Heart right ventricle (tissue), 16 donors: Measurements from ENCODE around the gene ORC3. TPM values are rescaled to one million over a fixed set of nuclear protein-coding genes. Genes with fewer than 3 reads are reported as not detected.

Experiments
- ATAC-seq, 8 donors: fragments of 200-7000 bp; cut with Tn5 transposase; one replicate each; pipeline ENCODE4 v1.9.1; 2020; ENCODE audit warnings: mild to moderate bottlenecking in 8 of 8, moderate library complexity in 8 of 8, moderate number of reproducible peaks in 1 of 8
- DNase-seq, 2 donors: peaks; one replicate each; pipeline ENCODE4 v3.0.0-alpha.2; 2020
- H3K27ac ChIP-seq, 10 donors: fragments of 200-600 bp; sonication (generic) in 2 of 10; one replicate each; pipeline versions ENCODE4 v1.5.0 to v1.8.0; 2020 to 2022; ENCODE audit warnings: mild to moderate bottlenecking in 3 of 10
- H3K27me3 ChIP-seq, 7 donors: fragments of 200-600 bp; one replicate each; pipeline ENCODE4 v1.8.0; 2021 to 2022; ENCODE audit warnings: mild to moderate bottlenecking in 2 of 7
- H3K36me3 ChIP-seq, 9 donors: fragments of 200-600 bp; sonication (generic) in 1 of 9; one replicate each; pipeline versions ENCODE4 v1.5.0 to v1.8.0; 2020 to 2022; ENCODE audit warnings: mild to moderate bottlenecking in 2 of 9
- H3K4me1 ChIP-seq, 9 donors: fragments of 200-600 bp; sonication (generic) in 1 of 9; one replicate each; pipeline versions ENCODE4 v1.5.0 to v1.8.0; 2020 to 2022; ENCODE audit warnings: mild to moderate bottlenecking in 4 of 9
- H3K4me3 ChIP-seq, 10 donors: fragments of 200-600 bp; sonication (generic) in 2 of 10; one replicate each; pipeline versions ENCODE4 v1.5.0 to v1.8.0; 2020 to 2022; ENCODE audit warnings: mild to moderate bottlenecking in 7 of 10, moderate library complexity in 2 of 10
- H3K9me3 ChIP-seq, 11 donors: fragments of 200-600 bp in 10 of 11; sonication (generic) in 2 of 11; one replicate each; pipeline versions ENCODE4 v1.5.0 to v1.8.0; 2013 to 2022; ENCODE audit warnings: mild to moderate bottlenecking in 2 of 11, control low read depth in 1 of 11, moderate library complexity in 1 of 11
- WGBS, 2 donors: extraction: QIAGEN DNeasy Blood & Tissue Kit; methylation state at CpG; one replicate each; pipeline ENCODE4 v1.1.7; 2013; ENCODE audit warnings: inconsistent platforms in 1 of 2; 5-methylcytosine and 5-hydroxymethylcytosine counted together
- intact Hi-C, 10 donors: fragments of 100-400 bp; cut with DNase I; formaldehyde crosslinking; loops; one replicate each; pipeline versions ENCODE4 v1.11.1 to v1.14.2; 2022
- long read RNA-seq, 3 donors: library from polyadenylated mRNA; unstranded; transcript quantifications; one replicate each; pipeline ENCODE4 v2.0.0, GENCODE V29; 2020 to 2021
- polyA plus RNA-seq, 2 donors: library from polyadenylated mRNA; stranded (reverse); fragments of 200-250 nt; gene quantifications; one replicate each; pipeline ENCODE4 v1.2.3, GENCODE V29; 2013
- total RNA-seq, 10 donors: library from RNA; stranded (reverse); fragmentation: NEBNext Ultra II Directional in 3 of 10; extraction: Animal tissue kit (Norgen Biotek cat#: 25700) in 3 of 10; gene quantifications; one replicate each; pipeline versions ENCODE4 v1.2.1 to v1.2.4, GENCODE V29; 2021 to 2023
- TF ChIP-seq, protein P1 (sequence below), 9 donors: fragments of 200-600 bp; sonication (generic) in 2 of 9; IDR thresholded peaks; one replicate each; pipeline versions ENCODE4 v1.5.0 to v1.8.0; 2021 to 2022; ENCODE audit warnings: antibody characterized with exemption in 9 of 9, mild to moderate bottlenecking in 5 of 9, moderate library complexity in 1 of 9
- donor health status: Arrhythmogenic right ventricular cardiomyopathy.
- donor health status: ischemic (EF 13 %, LVEDD 7.1; RV severe dilation, severe dysfunction).
- donor health status: healthy with polysubstance abuse.
- donor health status: DM: no; HTN: yes; CAD: no.
- donor health status: DM: no; HTN: no; CAD: no.
- donor health status: ischemic (EF 25% LVEDD 6.9; RV normal size, moderate dysfunction).
- donor health status: ischemic (EF 25% LVEDD 5.7; RV mildly dilated, moderate dysfunction).
- donor health status: healthy.
- donor health status: DM: yes; HTN: yes; CAD: no.
- donor health status: Ischemic cardiomyopathy.
- donor health status: ischemic (EF 35%, LVEDD 5.7; RV mildly dilated, moderate dysfunction).
- donor health status: nonischemic (EF 11% LVEDD 7.7; RV severe dilation, severe dysfunction).
- donor health status: DM: yes; HTN: yes; CAD: no.
- donor health status: PGD.
- donor health status: ischemic (EF 29% LVEDD 5.4; RV normal size, mild dysfunction).
- donor health status: nonischemic (EF 23%, LVEDD 6.1; RV moderate dilation, normal function).

Gene ORC3
- total RNA-seq (10 to 100 TPM; 16.2 to 28.2 (median 24.5) TPM), polyA plus RNA-seq (10 to 100 TPM; 15.7 to 16.0 TPM)
- long read RNA-seq, donor 1, transcript ORC3-201 (20 exons, 2,501 nt): minor isoform, 7 of 26 reads
- long read RNA-seq, donor 1, transcript ORC3-202 (20 exons, 2,512 nt): major isoform, 11 of 26 reads
- long read RNA-seq, donor 1, partial matches to known transcripts: 3 of 26 reads
- long read RNA-seq, donor 1, other reads (novel, unspliced or antisense): 4 of 26 reads
- long read RNA-seq, donor 2, transcript ORC3-202 (20 exons, 2,512 nt): major isoform, 26 of 49 reads
- long read RNA-seq, donor 2, transcript ORC3-201 (20 exons, 2,501 nt): minor isoform, 5 of 49 reads
- long read RNA-seq, donor 2, partial matches to known transcripts: 6 of 49 reads
- long read RNA-seq, donor 2, other reads (novel, unspliced or antisense): 12 of 49 reads
- long read RNA-seq, donor 3, transcript ORC3-202 (20 exons, 2,512 nt): major isoform, 33 of 104 reads
- long read RNA-seq, donor 3, transcript ORC3-201 (20 exons, 2,501 nt): minor isoform, 28 of 104 reads
- long read RNA-seq, donor 3, partial matches to known transcripts: 16 of 104 reads
- long read RNA-seq, donor 3, other reads (novel, unspliced or antisense): 27 of 104 reads

DNA sequence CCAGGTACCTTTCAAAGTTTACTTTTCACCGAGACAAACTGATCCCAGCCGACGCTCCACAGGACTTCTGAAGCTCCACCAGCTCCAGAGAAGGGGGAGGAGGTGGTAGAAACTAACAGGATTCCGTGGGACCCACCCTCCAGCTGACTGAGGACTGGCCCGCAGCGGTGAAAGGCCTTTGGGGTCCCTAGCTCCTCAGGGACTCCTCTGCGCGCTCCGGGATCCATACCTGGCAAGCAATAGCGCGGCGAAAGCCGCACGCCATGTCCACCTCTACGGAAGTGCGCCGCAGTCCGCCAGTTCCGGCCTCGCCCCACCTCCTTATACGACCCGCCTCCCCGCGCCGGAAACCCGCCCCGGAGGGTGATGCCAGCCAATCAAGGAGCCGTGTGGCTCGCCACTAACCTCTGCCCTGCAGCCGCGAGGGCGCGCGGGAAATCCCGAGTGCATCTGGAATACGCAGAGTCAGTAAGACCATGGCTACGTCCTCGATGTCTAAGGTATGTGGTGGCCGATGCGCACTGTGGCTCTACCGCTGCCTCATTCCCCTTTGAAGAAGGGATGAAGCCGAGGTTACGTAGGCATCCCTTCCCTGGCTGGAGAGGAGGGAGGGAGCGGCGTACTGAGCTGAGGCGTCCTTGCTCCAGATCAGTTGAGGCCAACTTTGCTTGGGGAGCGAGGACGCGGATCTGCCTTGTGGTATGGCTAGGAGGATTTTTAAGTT, at the start of gene ORC3, which contains the start of gene RARS2:
ORC3 (plus strand) TSS at position 443 of the 724 bp plus-strand sequence; CDS start at position 477, 34 bp downstream.
RARS2 (minus strand) TSS at position 295 of the 724 bp plus-strand sequence; CDS start at position 265, 30 bp downstream.
- Histone ChIP-seq H3K9me3 (no peaks in the 10 kb centered on the region), H3K4me1 (peaks cover 2 to 47% (median 37%) of the 10 kb centered on the region in 9 donors), H3K27me3 (no peaks in the 10 kb centered on the region), H3K36me3 (peaks cover 0 to 25% (median 6%) of the 10 kb centered on the region in 9 donors), H3K4me3 (peak within 1 kb of the TSS; percentile 64 to 94 (median 83)), H3K27ac (peak within 1 kb of the TSS; percentile 19 to 90 (median 79))
- 0 to 1% methylated on average over 49 of the region's 49 CpGs for WGBS, 2 donors
- peak; percentile 96 to 97 for DNase-seq
- peak; percentile 100 for ATAC-seq
- TF ChIP-seq, protein P1, sequence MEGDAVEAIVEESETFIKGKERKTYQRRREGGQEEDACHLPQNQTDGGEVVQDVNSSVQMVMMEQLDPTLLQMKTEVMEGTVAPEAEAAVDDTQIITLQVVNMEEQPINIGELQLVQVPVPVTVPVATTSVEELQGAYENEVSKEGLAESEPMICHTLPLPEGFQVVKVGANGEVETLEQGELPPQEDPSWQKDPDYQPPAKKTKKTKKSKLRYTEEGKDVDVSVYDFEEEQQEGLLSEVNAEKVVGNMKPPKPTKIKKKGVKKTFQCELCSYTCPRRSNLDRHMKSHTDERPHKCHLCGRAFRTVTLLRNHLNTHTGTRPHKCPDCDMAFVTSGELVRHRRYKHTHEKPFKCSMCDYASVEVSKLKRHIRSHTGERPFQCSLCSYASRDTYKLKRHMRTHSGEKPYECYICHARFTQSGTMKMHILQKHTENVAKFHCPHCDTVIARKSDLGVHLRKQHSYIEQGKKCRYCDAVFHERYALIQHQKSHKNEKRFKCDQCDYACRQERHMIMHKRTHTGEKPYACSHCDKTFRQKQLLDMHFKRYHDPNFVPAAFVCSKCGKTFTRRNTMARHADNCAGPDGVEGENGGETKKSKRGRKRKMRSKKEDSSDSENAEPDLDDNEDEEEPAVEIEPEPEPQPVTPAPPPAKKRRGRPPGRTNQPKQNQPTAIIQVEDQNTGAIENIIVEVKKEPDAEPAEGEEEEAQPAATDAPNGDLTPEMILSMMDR (IDR thresholded peaks at IDR 0.05): peak in 1 of 9 donors; percentile 12
- intact Hi-C loops: loop anchor here in 5 of 10 donors (2.0 to 10.0 kb wide), 5 partner anchors 48 to 183 kb away; partner anchors contain the start of genes AKIRIN2 (in 4 of the 5) and CFAP206 (in 1 of the 5)

DNA sequence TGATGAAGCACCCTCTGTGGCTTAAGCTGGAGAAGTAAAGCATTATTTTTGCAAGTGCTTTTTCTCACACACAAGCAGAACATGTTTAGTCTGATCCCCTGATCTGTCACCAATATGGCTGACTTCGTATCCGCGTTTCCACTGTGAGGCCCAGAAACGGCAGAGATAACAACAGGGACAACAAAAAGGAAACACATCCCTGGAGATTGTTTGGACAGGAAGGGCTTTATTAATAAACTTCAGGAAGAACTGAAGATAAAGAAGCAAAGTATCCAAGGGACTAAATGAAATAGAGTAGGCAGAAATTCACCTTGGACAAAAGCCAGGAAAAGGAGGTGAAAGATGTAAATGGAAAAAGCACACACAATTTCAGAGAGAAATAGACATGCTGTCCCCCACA, 49.4 kb upstream of the ORC3 start:
- intact Hi-C loops: loop anchor here in 1 of 10 donors (5.0 kb wide), 1 partner anchor 47 kb away; the partner anchor contains the start of gene RARS2
- peak overlapping the region in 7 of 10 donors; percentile 13 to 67 (median 42) for H3K27ac ChIP-seq

GRCh38 chr6:87541041-87541440, 48.9 kb upstream of the ORC3 start:
- ATAC-seq (peak in 1 of 8 donors; percentile 17), DNase-seq (no peak)
- TF ChIP-seq, protein P1 (IDR thresholded peaks at IDR 0.05): no peak
- Histone ChIP-seq H3K4me3 (no peak overlapping the region), H3K9me3 (peaks cover 0 to 10% (median 0%) of the 10 kb centered on the region in 11 donors), H3K36me3 (peaks cover 0 to 86% (median 0%) of the 10 kb centered on the region in 9 donors), H3K27ac (peak overlapping the region in 7 of 10 donors; percentile 13 to 67 (median 42)), H3K4me1 (peaks cover 0 to 20% (median 8%) of the 10 kb centered on the region in 9 donors), H3K27me3 (no peaks in the 10 kb centered on the region)
- intact Hi-C loops: loop anchor here in 1 of 10 donors (5.0 kb wide), 1 partner anchor 46 kb away; the partner anchor contains the start of gene RARS2
- 91 to 95% methylated on average over 1 of the region's 1 CpG for WGBS, 2 donors

More for the DNA sequence above, 49.4 kb upstream of the ORC3 start:
- no peaks in the 10 kb centered on the region for H3K27me3 ChIP-seq
- WGBS, 2 donors: 31 to 42% methylated on average over 4 of the region's 4 CpGs
- DNase-seq (peak in 1 of 2 donors; percentile 43), ATAC-seq (peak in 7 of 8 donors; percentile 47 to 94 (median 81))
- peaks cover 0 to 81% (median 0%) of the 10 kb centered on the region in 9 donors for H3K36me3 ChIP-seq
- peaks cover 0 to 10% (median 0%) of the 10 kb centered on the region in 11 donors for H3K9me3 ChIP-seq
- TF ChIP-seq, protein P1 (IDR thresholded peaks at IDR 0.05): no peak
- peaks cover 0 to 20% (median 8%) of the 10 kb centered on the region in 9 donors for H3K4me1 ChIP-seq
- peak overlapping the region in 1 of 10 donors; percentile 2 for H3K4me3 ChIP-seq
